Muscle layer of duodenum (tissue), 2 donors: Measurements from ENCODE around the gene NAGK.
"Not testable (repeated sequence)": the region's sequence is repeated elsewhere in the genome, so short reads cannot be mapped to it uniquely, and the experiment has no call there.

Experiments
- H3K27ac ChIP-seq: one replicate; pipeline ENCODE4 v1.7.0; 2013; ENCODE audit warnings: mild to moderate bottlenecking, low read length
- H3K27me3 ChIP-seq: one replicate; pipeline ENCODE4 v1.7.0; 2013; ENCODE audit warnings: low read depth, mild to moderate bottlenecking, control low read depth, low read length
- H3K36me3 ChIP-seq, 2 donors: one replicate each; pipeline ENCODE4 v1.7.0; 2013; ENCODE audit warnings: low read length in 2 of 2, control low read depth in 1 of 2, mild to moderate bottlenecking in 1 of 2; ENCODE audit not compliant: insufficient read depth in 2 of 2, control insufficient read depth in 1 of 2
- H3K4me1 ChIP-seq, 2 donors: one replicate each; pipeline ENCODE4 v1.7.0; 2013; ENCODE audit warnings: low read length in 2 of 2, mild to moderate bottlenecking in 2 of 2, control low read depth in 1 of 2, moderate library complexity in 1 of 2; ENCODE audit not compliant: insufficient read depth in 2 of 2, control insufficient read depth in 1 of 2
- H3K4me3 ChIP-seq, 2 donors: one replicate each; pipeline ENCODE4 v1.7.0; 2013; ENCODE audit warnings: low read length in 2 of 2, low read depth in 1 of 2, mild to moderate bottlenecking in 1 of 2
- H3K9me3 ChIP-seq, 2 donors: one replicate each; pipeline ENCODE4 v1.7.0; 2013; ENCODE audit warnings: low read length in 2 of 2, control low read depth in 1 of 2, mild to moderate bottlenecking in 1 of 2; ENCODE audit not compliant: control insufficient read depth in 1 of 2
- donor health status: healthy.

NAGK gene

DNA sequence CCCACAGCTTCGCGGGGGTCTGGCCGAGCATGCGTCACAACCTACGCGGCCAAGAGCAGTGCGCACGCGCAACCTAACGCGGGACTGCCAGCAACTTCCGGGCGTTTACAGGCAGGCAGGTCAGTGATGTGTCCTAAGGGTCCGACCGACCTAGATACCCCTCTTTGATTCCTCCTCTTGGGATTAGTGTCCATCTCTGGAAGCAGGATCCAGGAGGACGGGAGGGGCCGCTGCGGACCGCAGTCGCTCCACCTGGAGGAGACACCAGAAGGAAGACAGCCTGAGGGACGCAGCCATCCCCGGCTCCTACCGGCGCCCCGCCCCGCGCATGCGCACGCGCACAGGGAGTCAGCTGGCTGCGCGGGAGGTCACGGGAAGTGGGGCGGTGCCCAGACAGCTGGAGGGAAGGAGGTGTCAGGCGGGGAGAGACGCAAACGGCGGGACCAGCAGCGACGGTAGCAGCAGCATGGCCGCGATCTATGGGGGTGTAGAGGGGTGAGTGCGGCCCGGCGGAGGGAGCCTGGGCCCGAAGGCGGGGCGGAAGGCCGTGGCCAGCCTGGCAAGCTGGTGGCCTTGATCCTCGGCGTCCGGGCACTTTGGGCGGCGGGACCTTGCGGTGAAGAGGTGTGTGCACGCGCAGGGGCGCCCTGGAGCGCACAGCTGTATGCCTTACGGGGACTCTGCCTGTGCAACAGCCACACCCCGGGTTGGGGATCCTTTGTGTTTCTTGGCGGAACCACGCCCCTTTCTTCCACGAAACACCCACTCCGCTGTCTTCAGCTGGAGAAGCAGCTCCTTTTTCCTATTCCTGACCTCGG, at the start of gene NAGK:
TSS of gene NAGK (plus strand) at position 431 of the 818 bp plus-strand sequence. CDS start at position 467, 36 bp downstream.
- no peaks in the 10 kb centered on the region for H3K9me3 ChIP-seq
- no peaks in the 10 kb centered on the region for H3K27me3 ChIP-seq
- H3K36me3 ChIP-seq, result peaks cover 9 to 28% of the 10 kb centered on the region in 2 donors

DNA sequence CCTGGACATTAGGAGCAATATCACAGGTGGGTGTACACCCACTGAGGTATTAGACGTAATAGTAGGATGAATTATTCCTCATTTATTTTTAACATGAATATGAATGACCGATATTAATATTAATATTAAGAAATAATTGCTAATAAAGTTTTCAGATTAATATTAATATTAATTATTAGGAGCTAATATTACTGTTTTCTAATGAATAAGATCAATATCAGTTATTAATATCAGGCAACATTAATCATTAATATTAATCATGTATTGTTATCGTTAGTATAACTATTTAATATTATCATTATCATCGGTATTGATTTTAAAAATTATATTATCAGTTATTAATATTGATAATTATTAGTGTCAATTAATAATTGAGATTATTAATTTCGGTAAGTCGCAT, 48.5 kb upstream of the NAGK start:
- H3K36me3 ChIP-seq, H3K4me3 ChIP-seq, H3K4me1 ChIP-seq, H3K27me3 ChIP-seq, H3K27ac ChIP-seq, H3K9me3 ChIP-seq: not testable (repeated sequence)

More for the DNA sequence above, at the start of gene NAGK:
- Histone ChIP-seq H3K27ac (peak within 1 kb of the TSS; percentile 99), H3K4me3 (peak within 1 kb of the TSS; percentile 94 to 98), H3K4me1 (peaks cover 6 to 34% of the 10 kb centered on the region in 2 donors)

DNA sequence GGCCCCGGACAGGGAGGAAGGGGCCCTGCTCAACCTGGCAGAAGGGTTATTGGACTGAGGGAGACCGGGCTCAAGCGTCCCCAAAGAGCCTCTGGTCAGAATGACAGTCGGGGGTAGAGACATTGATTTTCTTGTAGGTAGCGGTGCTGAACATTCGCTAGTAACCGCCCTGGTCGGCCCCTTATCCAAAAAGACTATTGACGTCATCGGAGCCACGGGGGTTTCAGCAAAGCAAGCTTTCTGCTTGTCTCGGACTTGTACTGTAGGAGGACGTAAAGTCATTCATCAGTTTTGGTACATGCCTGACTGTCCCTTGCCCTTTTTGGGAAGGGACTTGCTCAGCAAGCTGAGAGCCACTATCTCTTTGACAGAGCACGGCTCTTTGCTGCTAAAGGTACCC, 47.1 kb upstream of the NAGK start:
- H3K27me3 ChIP-seq, H3K27ac ChIP-seq, H3K4me3 ChIP-seq, H3K36me3 ChIP-seq, H3K4me1 ChIP-seq, H3K9me3 ChIP-seq: not testable (repeated sequence)

DNA sequence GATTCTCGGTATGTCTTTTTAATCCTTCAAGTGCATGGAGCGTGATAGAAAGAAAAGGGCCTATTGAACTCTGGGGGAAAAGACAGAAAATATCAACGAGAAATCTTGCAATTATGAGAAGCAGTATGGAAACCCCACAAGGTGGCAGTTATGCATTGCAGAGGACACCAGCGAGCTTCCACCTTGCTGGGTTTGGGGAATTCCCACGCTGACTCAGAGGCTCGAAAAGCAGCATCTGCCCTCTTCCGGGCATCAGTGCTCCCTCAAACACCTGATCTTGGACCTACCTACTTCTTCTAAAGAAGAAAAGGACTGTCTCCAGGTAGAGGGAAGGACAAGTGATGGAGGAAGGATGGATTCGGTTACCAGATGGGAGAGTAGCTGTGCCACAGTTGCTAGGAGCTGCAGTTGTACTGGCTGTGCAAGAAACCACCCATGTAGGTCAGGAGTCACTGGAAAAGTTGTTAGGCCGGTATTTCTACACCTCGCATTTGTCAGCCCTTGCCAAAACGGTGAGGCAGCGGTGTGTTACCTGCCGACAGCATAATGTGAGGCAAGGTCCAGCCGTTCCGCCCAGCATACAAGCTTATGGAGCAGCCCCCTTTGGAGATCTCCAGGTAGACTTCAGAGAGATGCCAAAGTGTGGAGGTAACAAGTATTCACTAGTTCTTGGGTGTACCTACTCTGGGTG, 44.8 kb upstream of the NAGK start:
- not testable (repeated sequence) for H3K4me3 ChIP-seq, H3K9me3 ChIP-seq, H3K27me3 ChIP-seq, H3K4me1 ChIP-seq, H3K36me3 ChIP-seq, H3K27ac ChIP-seq

DNA sequence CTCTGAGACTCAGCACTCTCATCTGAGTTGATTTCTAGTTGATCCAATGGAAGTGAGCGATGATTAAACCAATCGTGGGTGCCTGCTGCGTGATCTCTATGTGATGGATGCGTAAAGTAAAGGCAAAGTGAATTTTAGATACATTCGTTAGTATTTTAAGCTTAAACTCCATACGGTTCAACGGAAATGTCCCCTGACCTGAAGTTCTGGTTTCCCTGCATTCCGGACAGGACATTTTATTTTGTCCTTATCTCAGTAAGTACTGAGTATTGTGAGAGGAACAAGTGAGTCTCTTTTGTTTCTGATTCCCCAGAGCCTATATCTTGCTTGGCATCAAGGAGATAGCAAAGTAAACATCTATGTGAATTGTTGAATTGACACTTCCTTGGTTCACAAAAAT, 32.2 kb upstream of the NAGK start:
- H3K4me1 ChIP-seq, H3K4me3 ChIP-seq, H3K27ac ChIP-seq, H3K27me3 ChIP-seq, H3K36me3 ChIP-seq, H3K9me3 ChIP-seq: not testable (repeated sequence)

DNA sequence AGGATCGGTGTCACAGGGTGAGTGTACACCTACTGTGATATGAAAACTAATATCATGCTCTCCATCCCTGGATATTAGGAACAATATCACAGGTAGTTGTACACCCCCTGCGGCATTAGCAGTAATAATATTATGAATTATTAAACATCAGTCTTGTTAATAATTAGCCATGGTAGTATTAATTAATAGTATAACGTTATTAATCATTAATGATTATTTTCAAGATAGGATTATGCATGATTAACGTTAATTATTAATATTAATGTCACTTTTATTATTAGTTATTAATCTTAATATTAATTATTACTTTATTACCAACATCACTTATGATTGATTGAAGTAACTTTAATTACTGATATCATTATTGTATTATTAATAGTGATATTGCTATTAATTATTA, 26.2 kb upstream of the NAGK start:
- H3K27me3 ChIP-seq, result no peaks in the 10 kb centered on the region
- H3K36me3 ChIP-seq, result no peaks in the 10 kb centered on the region
- no peak overlapping the region for H3K27ac ChIP-seq
- H3K4me3 ChIP-seq, result no peak overlapping the region
- H3K4me1 ChIP-seq, result no peaks in the 10 kb centered on the region
- H3K9me3 ChIP-seq, result no peaks in the 10 kb centered on the region

DNA sequence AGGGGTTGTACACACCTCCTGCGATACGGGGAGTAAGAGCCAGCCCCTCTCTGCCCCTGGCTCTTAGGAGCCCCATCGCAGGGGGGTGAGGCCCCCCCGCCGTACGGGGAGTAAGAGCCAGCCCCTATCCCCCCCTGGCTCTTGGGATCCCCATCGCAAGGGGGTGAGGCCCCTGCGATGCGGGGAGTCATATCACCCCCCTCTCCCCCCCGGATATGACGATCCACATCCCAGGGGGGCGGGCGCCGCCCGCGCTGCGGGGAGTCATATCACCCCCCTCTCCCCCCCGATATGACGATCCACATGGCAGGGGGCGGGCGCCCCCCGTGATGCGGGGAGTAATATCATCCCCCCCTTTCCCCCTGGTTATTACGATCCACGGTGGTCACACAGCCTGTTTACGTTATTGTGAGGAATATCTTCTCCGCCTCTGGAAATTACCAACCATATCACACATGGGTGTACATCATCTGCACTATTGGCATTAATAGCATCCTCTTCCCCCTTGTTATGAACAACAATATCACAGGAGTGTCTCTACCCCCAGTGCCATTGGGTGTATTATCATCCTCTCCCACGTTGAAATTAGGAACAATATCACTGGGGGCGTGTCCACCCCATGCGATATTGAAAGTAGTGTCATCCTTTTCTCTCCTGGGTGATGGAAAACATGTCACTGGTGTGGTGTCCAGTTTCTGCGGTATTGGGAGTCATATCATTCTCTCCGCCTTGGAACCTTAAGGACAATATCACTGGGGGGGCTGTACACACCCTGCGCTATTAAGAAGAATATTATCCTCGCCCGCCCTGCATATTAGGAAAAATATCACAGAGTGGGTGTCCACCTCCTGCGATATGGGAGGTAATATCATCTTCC, 24.7 kb upstream of the NAGK start:
- no peak overlapping the region for H3K4me3 ChIP-seq

DNA sequence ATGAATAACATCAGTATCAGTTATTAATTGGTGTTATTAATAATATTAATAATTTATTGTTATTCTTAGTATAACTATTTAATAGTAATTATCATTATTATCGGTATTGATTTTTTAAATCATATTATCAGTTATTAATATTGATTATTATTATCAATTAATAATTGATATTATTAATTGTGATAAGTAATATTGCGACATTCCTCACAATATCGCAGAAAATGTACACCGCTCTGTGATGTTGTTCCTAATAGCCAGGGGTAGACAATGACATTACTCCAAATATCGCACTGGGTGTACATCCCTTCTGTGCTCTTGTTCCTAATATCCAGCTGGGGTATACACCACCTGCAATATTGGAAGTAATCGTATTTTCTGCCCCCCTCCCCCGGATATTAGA, 23.3 kb upstream of the NAGK start:
- Histone ChIP-seq H3K27me3 (no peaks in the 10 kb centered on the region), H3K9me3 (no peaks in the 10 kb centered on the region), H3K36me3 (no peaks in the 10 kb centered on the region), H3K4me3 (no peak overlapping the region), H3K27ac (no peak overlapping the region), H3K4me1 (no peaks in the 10 kb centered on the region)

More for the DNA sequence above, 24.7 kb upstream of the NAGK start:
- no peaks in the 10 kb centered on the region for H3K4me1 ChIP-seq
- H3K9me3 ChIP-seq, result no peaks in the 10 kb centered on the region
- no peak overlapping the region for H3K27ac ChIP-seq
- no peaks in the 10 kb centered on the region for H3K27me3 ChIP-seq
- no peaks in the 10 kb centered on the region for H3K36me3 ChIP-seq

DNA sequence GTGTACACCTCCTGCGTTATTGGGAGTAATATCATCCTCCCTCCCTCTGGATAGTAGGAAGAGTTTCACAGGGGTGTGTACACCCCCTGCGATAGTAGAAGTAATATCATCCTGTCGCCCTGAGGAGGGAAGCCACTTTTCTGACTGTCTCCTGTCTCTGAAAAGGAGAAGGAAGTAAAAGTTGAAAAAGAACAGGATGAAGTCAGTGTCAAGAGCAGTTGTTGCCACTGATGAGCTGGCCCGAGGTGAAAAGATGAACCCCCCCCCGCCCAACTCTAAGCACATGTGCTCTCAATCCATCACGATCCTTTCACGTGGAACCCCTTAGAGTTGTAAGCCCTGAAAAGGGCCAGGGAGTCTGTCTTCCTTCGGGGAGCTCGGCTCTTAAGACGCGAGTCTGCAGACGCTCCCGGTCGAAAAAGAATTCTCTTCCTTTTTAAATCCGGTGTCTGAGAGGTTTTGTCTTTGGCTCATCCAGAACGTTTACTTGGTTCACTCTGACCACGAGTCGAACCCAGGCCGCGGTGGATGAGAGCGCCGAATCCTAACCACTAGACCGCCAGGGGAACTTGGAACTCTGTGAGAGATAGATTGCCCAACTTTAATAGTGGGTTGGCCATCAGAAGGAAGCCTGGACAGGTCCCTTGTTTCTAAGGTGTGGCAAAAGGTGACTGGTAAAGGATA, 22.4 kb upstream of the NAGK start:
- no peak overlapping the region for H3K4me3 ChIP-seq
- no peaks in the 10 kb centered on the region for H3K9me3 ChIP-seq
- no peaks in the 10 kb centered on the region for H3K4me1 ChIP-seq
- no peaks in the 10 kb centered on the region for H3K36me3 ChIP-seq
- no peaks in the 10 kb centered on the region for H3K27me3 ChIP-seq
- no peak overlapping the region for H3K27ac ChIP-seq

DNA sequence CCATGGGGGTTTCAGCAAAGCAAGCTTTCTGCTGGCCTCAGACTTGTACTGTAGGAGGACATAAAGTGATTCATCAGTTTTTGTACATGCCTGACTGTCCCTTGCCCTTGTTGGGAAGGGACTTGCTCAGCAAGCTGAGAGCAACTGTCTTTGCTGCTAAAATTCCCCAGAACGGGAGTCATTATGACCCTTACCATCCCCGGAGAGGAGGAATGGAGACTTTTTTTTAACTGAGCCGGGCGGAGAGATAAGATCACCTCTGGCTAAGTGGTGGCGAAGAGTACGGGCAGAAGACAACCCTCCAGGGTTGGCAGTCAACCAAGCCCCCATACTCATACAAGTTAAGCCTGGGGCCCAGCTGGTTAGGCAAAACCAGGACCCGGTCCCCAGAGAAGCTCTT, 20.4 kb upstream of the NAGK start:
- Histone ChIP-seq H3K9me3 (no peaks in the 10 kb centered on the region), H3K27ac (no peak overlapping the region), H3K4me1 (no peaks in the 10 kb centered on the region), H3K4me3 (no peak overlapping the region), H3K36me3 (no peaks in the 10 kb centered on the region), H3K27me3 (no peaks in the 10 kb centered on the region)
